NCI-H1417 (cell line): ENCODE measurements around the gene GJD4.

ENCODE experiments used
- DNase-seq, 3 experiments: peaks; one replicate each; lab custom pipeline; 2025; lab: John Stamatoyannopoulos, UW

Gene GJD4

GRCh38 chr10:35605191-35605590 is at the start of gene GJD4:
Gene GJD4 (plus strand): TSS chr10:35605341. CDS start chr10:35605568, 227 bp downstream.
- no peak for DNase-seq

- DNase-seq: no peak
These were observed 48.9 kb upstream of the GJD4 start for GRCh38 chr10:35555962-35556930.

GRCh38 chr10:35558276-35558675 is 46.9 kb upstream of the GJD4 start:
- no peak for DNase-seq

- DNase-seq: no peak
These were observed 45.7 kb upstream of the GJD4 start for GRCh38 chr10:35559416-35559815.

GRCh38 chr10:35561715-35562114 is 43.4 kb upstream of the GJD4 start:
- no peak for DNase-seq

GRCh38 chr10:35562427-35562826 is 42.7 kb upstream of the GJD4 start:
- no peak for DNase-seq

GRCh38 chr10:35563261-35563891 is 41.8 kb upstream of the GJD4 start:
- DNase-seq: peak; percentile 2 to 57 (median 41)

- no peak for DNase-seq
These were observed 40.7 kb upstream of the GJD4 start for GRCh38 chr10:35564341-35564968.

- no peak for DNase-seq
These were observed 39.5 kb upstream of the GJD4 start for GRCh38 chr10:35565602-35566081.

GRCh38 chr10:35567951-35568350 is 37.2 kb upstream of the GJD4 start:
- no peak for DNase-seq

- no peak for DNase-seq
These were observed 36.6 kb upstream of the GJD4 start for GRCh38 chr10:35568483-35569015.

- no peak for DNase-seq
These were observed 35.9 kb upstream of the GJD4 start for GRCh38 chr10:35569111-35569707.

- DNase-seq: no peak
These were observed 35.3 kb upstream of the GJD4 start for GRCh38 chr10:35569836-35570235.

GRCh38 chr10:35570397-35570796 is 34.7 kb upstream of the GJD4 start:
- DNase-seq: no peak

- DNase-seq: no peak
These were observed 32.6 kb upstream of the GJD4 start for GRCh38 chr10:35572583-35572982.

- no peak for DNase-seq
These were observed 31.3 kb upstream of the GJD4 start for GRCh38 chr10:35573796-35574195.

GRCh38 chr10:35574924-35575352 is 30.2 kb upstream of the GJD4 start:
- no peak for DNase-seq

- no peak for DNase-seq
These were observed 29.5 kb upstream of the GJD4 start for GRCh38 chr10:35575640-35576039.

- no peak for DNase-seq
These were observed 28.4 kb upstream of the GJD4 start for GRCh38 chr10:35576730-35577129.

GRCh38 chr10:35577926-35578617 is 27.1 kb upstream of the GJD4 start:
- no peak for DNase-seq

- DNase-seq: no peak
These were observed 26.6 kb upstream of the GJD4 start for GRCh38 chr10:35578618-35578956.
